Thyroid gland (tissue), 4 donors: ENCODE data around the gene YES1. TPM values are rescaled to one million over a fixed set of nuclear protein-coding genes. Genes with fewer than 3 reads are reported as not detected.

Source experiments
- DNase-seq, 2 donors: peaks; one replicate each; pipeline ENCODE4 v3.0.0-alpha.2; 2019
- H3K27ac ChIP-seq, 3 donors: fragments of 200-600 bp; sonication (generic); 1 replicate in 2 of 3; 2 replicates in 1 of 3; pipeline ENCODE4 v1.5.1; 2016 to 2019; ENCODE audit warnings: mild to moderate bottlenecking in 1 of 3, moderate library complexity in 1 of 3
- H3K27me3 ChIP-seq: fragments of 200-600 bp; sonication (generic); one replicate; pipeline ENCODE4 v1.5.1; 2019
- H3K36me3 ChIP-seq, 2 donors: fragments of 200-600 bp; sonication (generic); one replicate each; pipeline ENCODE4 v1.5.1; 2016 to 2019
- H3K4me1 ChIP-seq, 2 donors: fragments of 200-600 bp; sonication (generic); one replicate each; pipeline ENCODE4 v1.5.1; 2017 to 2019
- H3K4me3 ChIP-seq, 3 donors: fragments of 200-600 bp; sonication (generic); replicated peaks in 1 of 3; 1 replicate in 2 of 3; 2 replicates in 1 of 3; pipeline ENCODE4 v1.5.1; 2016; ENCODE audit warnings: mild to moderate bottlenecking in 1 of 3
- H3K9me3 ChIP-seq: fragments of 200-600 bp; sonication (generic); one replicate; pipeline ENCODE4 v1.5.1; 2017
- CTCF ChIP-seq, 6 experiments: fragments of 200-600 bp in 3 of 6; fragments of 450-650 bp in 3 of 6; sonication (generic) in 3 of 6; IDR thresholded peaks; one replicate each; pipeline ENCODE4 v1.5.1; 2016 to 2019; ENCODE audit warnings: antibody characterized with exemption in 6 of 6, mild to moderate bottlenecking in 2 of 6, inconsistent platforms in 1 of 6, moderate library complexity in 1 of 6
- POLR2A ChIP-seq, 2 donors: fragments of 450-650 bp; IDR thresholded peaks; one replicate each; pipeline ENCODE4 v1.6.1; 2017; ENCODE audit warnings: antibody characterized with exemption in 2 of 2, mild to moderate bottlenecking in 2 of 2, moderate library complexity in 1 of 2
- WGBS, 2 donors: methylation state at CpG; one replicate each; pipeline ENCODE4 v1.1.5; 2017; 5-methylcytosine and 5-hydroxymethylcytosine counted together
- intact Hi-C: fragments of 100-400 bp; cut with DNase I; formaldehyde crosslinking; loops from one replicate; pipeline ENCODE4 v1.15.1; 2023
- total RNA-seq, 4 donors: library from RNA; depleted of rRNA; stranded (reverse); fragments of >200 nt; gene quantifications; one replicate each; pipeline ENCODE4 v1.2.3, GENCODE V29; 2016

The YES1 gene
- total RNA-seq, 4 donors from 2014 or later: 68.1 to 107 (median 80.3) TPM

- intact Hi-C loops: no loop called here
- TF ChIP-seq POLR2A (IDR thresholded peaks at IDR 0.05) (no peak), CTCF (IDR thresholded peaks at IDR 0.05) (no peak)
- Histone ChIP-seq H3K4me1 (peaks cover 4% of the 10 kb centered on the region in 2 donors), H3K4me3 (no peak overlapping the region), H3K9me3 (no peaks in the 10 kb centered on the region), H3K36me3 (no peaks in the 10 kb centered on the region), H3K27ac (no peak overlapping the region), H3K27me3 (no peaks in the 10 kb centered on the region)
- WGBS, 2 donors: 81 to 88% methylated on average over 1 of the region's 1 CpG
- DNase-seq: no peak
Measured at GRCh38 chr18:840023-840408, 28.0 kb upstream of the YES1 start.

GRCh38 chr18:839224-840022, 27.4 kb upstream of the YES1 start:
- DNase-seq: peak; percentile 78 to 83
- intact Hi-C loops: no loop called here
- WGBS, 2 donors: 20 to 53% methylated on average over 5 to 14 of the region's 14 CpGs
- Histone ChIP-seq H3K27ac (no peak overlapping the region), H3K9me3 (no peaks in the 10 kb centered on the region), H3K27me3 (no peaks in the 10 kb centered on the region), H3K4me3 (no peak overlapping the region), H3K36me3 (no peaks in the 10 kb centered on the region), H3K4me1 (peaks cover 4% of the 10 kb centered on the region in 2 donors)
- TF ChIP-seq CTCF (IDR thresholded peaks at IDR 0.05) (peak; percentile 79 to 98 (median 91)), POLR2A (IDR thresholded peaks at IDR 0.05) (no peak)

- Histone ChIP-seq H3K36me3 (no peaks in the 10 kb centered on the region), H3K9me3 (no peaks in the 10 kb centered on the region), H3K27ac (no peak overlapping the region), H3K4me1 (peaks cover 4% of the 10 kb centered on the region in 2 donors), H3K27me3 (no peaks in the 10 kb centered on the region), H3K4me3 (no peak overlapping the region)
- TF ChIP-seq CTCF (IDR thresholded peaks at IDR 0.05) (no peak), POLR2A (IDR thresholded peaks at IDR 0.05) (no peak)
- 87 to 89% methylated on average over 2 of the region's 2 CpGs for WGBS, 2 donors
- no peak for DNase-seq
- intact Hi-C loops: no loop called here
Measured at GRCh38 chr18:837922-838321, 25.9 kb upstream of the YES1 start.

- no peaks in the 10 kb centered on the region for H3K9me3 ChIP-seq
- H3K36me3 ChIP-seq: no peaks in the 10 kb centered on the region
- intact Hi-C loops: loop anchor here (5.0 kb wide), 2 partner anchors 92 to 212 kb away; no protein-coding TSS in a partner anchor
- 83 to 88% methylated on average over 8 of the region's 8 CpGs for WGBS, 2 donors
- TF ChIP-seq CTCF (IDR thresholded peaks at IDR 0.05) (no peak), POLR2A (IDR thresholded peaks at IDR 0.05) (no peak)
- DNase-seq: no peak
- H3K27ac ChIP-seq: no peak overlapping the region
- H3K4me3 ChIP-seq: no peak overlapping the region
- peaks cover 3 to 11% of the 10 kb centered on the region in 2 donors for H3K4me1 ChIP-seq
- no peaks in the 10 kb centered on the region for H3K27me3 ChIP-seq
Measured at GRCh38 chr18:834082-834720, 22.2 kb upstream of the YES1 start.

GRCh38 chr18:833197-833596, 21.2 kb upstream of the YES1 start:
- 79 to 90% methylated on average over 4 of the region's 4 CpGs for WGBS, 2 donors
- intact Hi-C loops: loop anchor here (5.0 kb wide), 2 partner anchors 91 to 211 kb away; no protein-coding TSS in a partner anchor

More at GRCh38 chr18:833197-833596, 21.2 kb upstream of the YES1 start:
- Histone ChIP-seq H3K4me3 (no peak overlapping the region), H3K36me3 (no peaks in the 10 kb centered on the region), H3K9me3 (no peaks in the 10 kb centered on the region), H3K4me1 (peaks cover 0 to 8% of the 10 kb centered on the region in 2 donors), H3K27ac (no peak overlapping the region), H3K27me3 (no peaks in the 10 kb centered on the region)
- DNase-seq: no peak
- TF ChIP-seq POLR2A (IDR thresholded peaks at IDR 0.05) (no peak), CTCF (IDR thresholded peaks at IDR 0.05) (no peak)
